Gastrocnemius medialis (tissue), 4 donors: ENCODE measurements around the gene KRTAP6-3.

Experiments
- CTCF ChIP-seq, 5 experiments: fragments of 450-650 bp in 3 of 5; fragments of 200-600 bp in 2 of 5; sonication (generic) in 2 of 5; IDR thresholded peaks in 4 of 5; conservative IDR thresholded peaks in 1 of 5; 1 replicate in 4 of 5; 2 replicates in 1 of 5; pipeline ENCODE4 v1.5.1; 2016 to 2019; ENCODE audit warnings: antibody characterized with exemption in 5 of 5, mild to moderate bottlenecking in 3 of 5, moderate library complexity in 3 of 5
- POLR2A ChIP-seq, 2 donors: fragments of 450-650 bp; IDR thresholded peaks; one replicate each; pipeline ENCODE4 v1.6.1; 2017; ENCODE audit warnings: antibody characterized with exemption in 2 of 2, mild to moderate bottlenecking in 2 of 2, moderate library complexity in 2 of 2

GRCh38 chr21:30561264-30561895 is 30.9 kb upstream of the KRTAP6-3 start, which contains the start of gene KRTAP19-7:
- TF ChIP-seq POLR2A (IDR thresholded peaks at IDR 0.05), result no peak
- TF ChIP-seq CTCF (IDR thresholded peaks at IDR 0.05 in 4 of 5, conservative IDR thresholded peaks at IDR 0.05 in 1 of 5), result no peak
